Right renal cortex interstitium (tissue), 3 donors: Measurements from ENCODE around the gene MTUS2. TPM values are rescaled to one million over a fixed set of nuclear protein-coding genes. Genes with fewer than 3 reads are reported as not detected.
"Not testable (repeated sequence)": the region's sequence is repeated elsewhere in the genome, so short reads cannot be mapped to it uniquely, and the experiment has no call there.

Source experiments
- DNase-seq, 3 donors: peaks; one replicate each; pipeline ENCODE4 v3.0.0-alpha.2; 2013; ENCODE audit warnings: low read depth in 3 of 3, low spot score in 2 of 3
- polyA plus RNA-seq, 3 donors: library from polyadenylated mRNA; unstranded; fragments of 120-200 nt; gene quantifications; one replicate each; pipeline ENCODE4 v1.2.1, GENCODE V29; 2013; ENCODE audit not compliant: insufficient read length in 3 of 3

Gene MTUS2
- polyA plus RNA-seq, 3 donors = 0.47 to 1.1 (median 1.0) TPM

- DNase-seq = no peak
Observed at GRCh38 chr13:29210676-29211075, 390.5 kb downstream of the MTUS2 start.

- not testable (repeated sequence) for DNase-seq
Observed at GRCh38 chr13:29211162-29211561, 391.0 kb downstream of the MTUS2 start.

- DNase-seq = no peak
Observed at GRCh38 chr13:29222458-29222857, 402.3 kb downstream of the MTUS2 start.

GRCh38 chr13:29224206-29224605, 404.1 kb downstream of the MTUS2 start:
- no peak for DNase-seq

- no peak for DNase-seq
Observed at GRCh38 chr13:29227576-29227975, 407.4 kb downstream of the MTUS2 start.

GRCh38 chr13:29230299-29230845, 410.2 kb downstream of the MTUS2 start:
- DNase-seq = no peak

GRCh38 chr13:29239653-29240525, 419.8 kb downstream of the MTUS2 start:
- no peak for DNase-seq

GRCh38 chr13:29254626-29255370, 434.7 kb downstream of the MTUS2 start:
- DNase-seq = no peak

GRCh38 chr13:29255567-29255966, 435.4 kb downstream of the MTUS2 start:
- DNase-seq = no peak

- DNase-seq = no peak
Observed at GRCh38 chr13:29260684-29261083, 440.5 kb downstream of the MTUS2 start.

- no peak for DNase-seq
Observed at GRCh38 chr13:29266261-29266660, 446.1 kb downstream of the MTUS2 start.

GRCh38 chr13:29266756-29267733, 446.9 kb downstream of the MTUS2 start:
- DNase-seq = no peak

- no peak for DNase-seq
Observed at GRCh38 chr13:29270271-29270985, 450.3 kb downstream of the MTUS2 start.

GRCh38 chr13:29271606-29272005, 451.5 kb downstream of the MTUS2 start:
- DNase-seq = no peak

GRCh38 chr13:29279356-29280254, 459.5 kb downstream of the MTUS2 start:
- DNase-seq = no peak

- no peak for DNase-seq
Observed at GRCh38 chr13:29281932-29282495, 461.9 kb downstream of the MTUS2 start.

GRCh38 chr13:29284726-29285125, 464.6 kb downstream of the MTUS2 start:
- DNase-seq = no peak

GRCh38 chr13:29287237-29287636, 467.1 kb downstream of the MTUS2 start:
- no peak for DNase-seq
